NCI-H1417 (cell line): ENCODE data around the gene DDX19B.
A peak's percentile ranks its signal among the peaks of the same experiment; 100 is the strongest.

ENCODE experiments used
- DNase-seq, 3 experiments: peaks; one replicate each; lab custom pipeline; 2025; lab: John Stamatoyannopoulos, UW

The DDX19B gene

GRCh38 chr16:70349783-70350182 is 50.8 kb downstream of the DDX19B start:
- DNase-seq: no peak

- DNase-seq: no peak
Measured at GRCh38 chr16:70359552-70359951, 60.6 kb downstream of the DDX19B start.

DNA sequence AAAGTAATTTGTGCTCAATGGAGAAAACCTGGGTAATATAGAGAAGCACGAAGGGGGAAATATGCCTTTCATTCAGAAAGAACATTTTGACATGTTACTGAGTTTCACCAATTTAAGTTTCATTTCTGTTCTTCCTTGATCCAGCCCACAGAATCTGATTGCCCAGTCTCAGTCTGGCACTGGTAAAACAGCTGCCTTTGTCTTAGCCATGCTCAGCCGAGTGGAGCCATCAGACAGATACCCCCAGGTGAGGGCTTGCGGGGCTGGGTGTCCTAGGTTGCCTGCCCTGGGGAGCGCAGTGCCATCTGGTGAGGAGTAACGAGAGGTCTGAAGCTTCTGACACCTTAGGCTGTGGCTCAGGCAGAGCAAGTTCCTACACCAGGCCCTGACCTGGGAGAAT is 65.4 kb downstream of the DDX19B start:
- DNase-seq: no peak

DNA sequence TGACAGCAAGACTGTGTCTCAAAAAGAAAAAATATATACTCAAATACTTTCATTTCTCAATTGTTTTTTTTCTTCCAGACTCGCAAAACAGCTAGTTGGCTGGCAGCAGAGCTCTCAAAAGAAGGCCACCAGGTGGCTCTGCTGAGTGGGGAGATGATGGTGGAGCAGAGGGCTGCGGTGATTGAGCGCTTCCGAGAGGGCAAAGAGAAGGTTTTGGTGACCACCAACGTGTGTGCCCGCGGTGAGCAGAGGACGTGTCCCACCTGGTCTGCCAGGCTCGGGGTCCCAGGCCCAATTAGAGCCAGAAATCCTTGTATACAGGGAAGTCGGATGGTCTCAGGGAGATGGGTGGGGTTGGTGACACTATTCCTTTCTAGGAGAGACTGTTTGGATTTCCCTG is 71.2 kb downstream of the DDX19B start:
- peak in 1 of 3 experiments; percentile 9 for DNase-seq

GRCh38 chr16:70370924-70371323 is 71.9 kb downstream of the DDX19B start:
- DNase-seq: no peak

DNA sequence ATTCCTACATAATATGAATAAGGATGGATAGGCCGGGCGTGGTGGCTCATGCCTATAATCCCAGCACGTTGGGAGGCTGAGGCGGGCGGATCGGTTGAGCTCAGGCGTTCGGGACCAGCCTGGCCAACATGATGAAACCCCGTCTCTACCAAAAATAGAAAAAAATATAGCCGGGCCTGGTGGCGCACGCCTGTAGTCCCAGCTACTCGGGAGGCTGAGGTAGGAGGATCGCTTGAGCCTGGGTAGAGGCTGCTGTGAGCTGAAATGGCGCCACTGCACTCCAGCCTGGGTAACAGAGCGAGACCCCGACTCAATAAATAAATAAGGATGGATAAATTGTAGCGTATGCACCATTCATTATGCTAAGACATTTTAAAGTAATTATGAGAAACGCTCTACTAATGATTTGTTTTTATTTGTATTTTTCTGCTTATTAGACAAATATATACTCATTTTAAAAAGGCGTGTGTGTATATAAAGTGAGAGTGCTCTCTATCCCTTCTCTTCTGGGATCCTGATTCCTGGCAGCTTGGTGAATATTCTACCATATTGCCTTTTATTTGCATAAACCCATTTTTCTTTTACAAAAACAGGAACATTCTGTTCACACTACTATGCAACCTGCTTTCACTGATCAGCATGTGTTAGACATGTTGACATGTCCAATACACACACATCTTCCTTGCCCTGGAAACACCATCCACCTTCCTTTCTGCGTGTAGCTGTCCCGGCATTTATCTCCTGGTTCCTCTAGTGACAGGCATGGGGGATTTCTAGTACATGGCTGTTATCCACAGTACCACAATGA is 74.1 kb downstream of the DDX19B start:
- DNase-seq: no peak

GRCh38 chr16:70374213-70374612 is 75.2 kb downstream of the DDX19B start:
- no peak for DNase-seq

DNA sequence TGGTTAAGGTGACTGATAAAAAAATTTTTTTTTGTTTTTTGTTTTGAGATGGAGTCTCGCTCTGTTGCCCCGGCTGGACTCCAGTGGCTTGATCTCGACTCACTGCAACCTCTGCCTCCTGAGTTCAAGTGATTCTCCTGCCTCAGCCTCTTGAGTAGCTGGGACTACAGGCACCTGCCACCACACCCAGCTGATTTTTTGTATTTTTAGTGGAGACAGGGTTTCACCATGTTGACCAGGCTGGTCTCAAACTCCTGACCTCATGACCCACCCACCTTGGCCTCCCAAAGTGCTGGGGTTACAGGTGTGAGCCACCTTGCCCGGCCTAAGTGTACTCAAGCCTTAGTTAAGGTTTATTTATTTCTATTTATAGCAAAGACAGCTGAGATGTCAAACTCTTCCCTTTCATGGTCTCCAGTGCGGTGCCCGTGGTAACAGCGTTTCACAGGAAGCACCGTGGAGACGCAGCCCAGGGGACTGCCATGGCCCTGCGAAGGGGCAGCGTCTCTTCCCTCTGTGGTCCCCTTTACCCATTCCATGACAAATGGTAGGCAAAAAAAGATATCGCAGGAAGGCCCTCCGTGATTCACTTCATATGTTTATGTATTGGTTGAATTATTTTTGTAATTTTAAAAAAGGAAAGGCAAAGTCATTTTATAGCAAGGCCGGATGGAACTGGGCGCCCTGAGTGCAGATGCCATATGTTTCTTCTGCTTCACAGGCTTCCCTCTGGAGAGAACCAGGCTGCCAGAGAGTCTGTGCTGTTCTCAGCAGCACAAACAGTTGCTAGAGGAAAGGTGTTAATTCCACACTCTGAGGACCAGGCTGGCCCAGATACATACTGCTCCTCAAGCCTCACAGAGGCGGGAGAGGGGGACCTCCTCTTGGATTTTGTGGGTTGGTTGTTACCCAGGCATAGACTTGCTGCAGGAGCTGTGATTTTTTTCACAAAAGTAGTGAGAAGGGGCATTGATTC is 76.9 kb downstream of the DDX19B start:
- no peak for DNase-seq

- no peak for DNase-seq
Measured at GRCh38 chr16:70377782-70378181, 78.8 kb downstream of the DDX19B start.

DNA sequence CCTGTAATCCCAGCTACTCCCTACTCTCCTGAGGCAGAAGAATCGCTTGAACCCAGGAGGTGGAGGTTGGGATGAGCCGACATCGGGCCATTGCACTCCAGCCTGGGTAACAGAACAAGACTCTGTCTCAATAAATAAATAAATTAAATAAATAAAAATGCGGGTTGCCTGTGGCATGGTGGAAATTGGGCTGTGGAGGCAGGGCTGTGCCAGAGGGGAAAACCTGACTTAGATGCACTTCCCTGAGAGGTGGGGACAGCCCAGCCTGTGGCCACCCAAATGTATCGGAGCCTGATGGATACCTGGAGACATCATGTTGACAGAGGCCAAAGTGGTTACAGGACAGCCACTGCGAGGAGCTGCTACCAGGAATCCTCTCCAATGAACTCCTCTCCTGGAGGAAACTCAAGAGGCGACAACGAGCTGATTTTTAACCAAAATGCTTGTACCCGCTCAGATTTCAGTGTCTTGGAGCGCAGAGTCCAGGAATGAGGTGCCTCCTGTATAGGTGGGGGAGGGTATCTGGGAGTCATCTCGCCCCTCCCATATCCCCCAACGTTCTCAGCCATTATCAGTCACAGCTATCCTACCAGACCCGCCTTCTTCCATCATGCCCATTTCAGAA is 80.0 kb downstream of the DDX19B start:
- DNase-seq: no peak

DNA sequence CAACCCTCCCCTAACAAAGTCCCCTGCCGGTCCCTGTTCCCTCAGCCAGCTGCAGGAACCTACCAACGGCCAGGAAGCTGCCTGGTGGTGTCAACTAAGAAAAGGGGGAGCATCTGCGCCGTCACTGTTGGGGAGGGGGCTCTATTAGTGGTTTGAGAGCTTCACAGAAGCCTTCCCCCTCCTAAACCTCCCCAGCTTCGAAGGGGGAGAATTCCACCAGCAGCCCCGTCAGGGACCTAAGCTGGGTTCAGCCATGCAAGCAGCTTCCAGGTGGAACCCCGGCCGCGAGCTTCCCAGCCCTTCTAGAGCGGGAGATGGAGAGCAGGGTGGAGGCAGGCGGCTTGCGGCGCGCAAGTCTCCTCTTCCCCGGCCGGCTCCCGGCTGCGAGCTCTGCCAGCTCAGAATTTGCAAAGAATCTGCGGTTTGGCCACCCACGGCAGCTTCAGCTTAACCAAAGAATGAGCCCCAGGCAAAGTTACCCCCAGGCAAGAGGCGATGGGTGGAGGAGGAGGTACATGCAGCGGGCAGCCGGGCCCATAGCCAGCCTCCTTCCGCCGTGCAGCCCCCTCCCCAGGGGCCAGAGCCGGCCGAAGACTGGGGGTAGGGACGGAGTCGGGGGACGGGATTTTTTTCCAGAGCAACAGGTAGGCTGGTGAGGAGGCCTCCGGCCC is 81.4 kb downstream of the DDX19B start:
- peak; percentile 26 to 76 (median 73) for DNase-seq

GRCh38 chr16:70380919-70381603 is 82.1 kb downstream of the DDX19B start:
- peak; percentile 92 to 98 (median 94) for DNase-seq

DNA sequence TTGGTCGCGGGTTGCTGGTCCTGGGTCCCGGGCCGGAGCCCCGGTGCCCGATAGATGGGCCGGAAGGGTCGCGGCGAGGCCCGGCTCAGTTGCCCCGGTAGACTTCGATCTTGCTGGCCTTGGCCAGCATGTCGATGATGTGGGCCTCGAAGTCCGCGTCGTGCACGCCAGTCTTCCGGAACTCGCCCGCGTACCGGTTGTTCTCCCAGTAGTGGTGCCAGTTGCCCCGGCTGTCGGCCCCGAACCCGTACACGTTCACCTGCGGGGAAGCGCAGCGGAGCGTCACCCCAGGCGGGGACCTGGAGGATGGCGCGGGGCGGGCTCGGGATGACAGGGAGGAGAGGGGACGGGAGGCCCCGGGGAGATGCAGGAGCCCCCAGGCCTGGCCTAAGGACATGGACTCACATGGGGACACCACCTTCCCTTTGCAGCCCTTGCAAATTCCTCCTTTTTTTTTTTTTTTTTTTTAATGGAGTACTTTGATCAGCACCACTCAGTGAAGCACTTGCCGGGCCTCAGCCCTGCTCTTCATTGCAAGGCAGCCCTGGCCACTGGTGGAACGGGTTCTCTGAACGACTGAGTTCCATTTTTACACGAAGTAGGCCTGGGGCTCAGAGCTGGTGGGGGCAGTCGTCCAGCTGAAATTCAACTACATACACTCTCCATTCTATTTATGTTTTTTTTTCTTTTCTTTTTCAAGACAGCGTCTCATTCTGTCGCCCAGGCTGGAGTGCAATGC is 82.8 kb downstream of the DDX19B start:
- DNase-seq: peak in 1 of 3 experiments; percentile 30

GRCh38 chr16:70383421-70383960 is 84.5 kb downstream of the DDX19B start:
- DNase-seq: no peak
